ENCODE data around the gene HOXA5. TPM values are rescaled to one million over a fixed set of nuclear protein-coding genes. Genes with fewer than 3 reads are reported as not detected.
A peak's percentile ranks its signal among the peaks of the same experiment; 100 is the strongest.

HOXA5 gene
- total and polyA plus RNA-seq, 2 of the 8 experiments (the other 6 are each of a cell fraction or from before 2014, with no cell fraction given), result not detected

GRCh38 chr7:27189295-27189996, 46.0 kb upstream of the HOXA5 start:
- no peaks in the 10 kb centered on the region for H3K79me2 ChIP-seq (ENCODE audit: control insufficient read depth in 1 of 2, insufficient read depth in 2 of 2, low read length in 2 of 2)
- H4K20me1 ChIP-seq (replicated peaks in 1 of 2; ENCODE audit: control insufficient read depth in 1 of 2, insufficient read depth in 2 of 2, low read length in 2 of 2), result peaks cover 30 to 60% of the 10 kb centered on the region in 2 experiments
- no peak overlapping the region for H4K91ac ChIP-seq (replicated peaks; ENCODE audit: insufficient read length, low read length)
- no peak overlapping the region for H2BK120ac ChIP-seq (replicated peaks; ENCODE audit: low read depth, low read length)
- H2BK12ac ChIP-seq (ENCODE audit: low read depth, low read length), result 0 out of 2 replicates have a peak overlapping the region, but pooled peaks have one; percentile 60
- H2BK20ac ChIP-seq (ENCODE audit: low read length), result peak overlapping the region; percentile 32; the same call in 1 of the 2 replicates
- FAIRE-seq, result no peak
- H3K9ac ChIP-seq (replicated peaks in 1 of 4; ENCODE audit: extremely low read depth in 1 of 4, low read depth in 3 of 4, low read length in 3 of 4), result no peak overlapping the region
- H3K23me2 ChIP-seq (ENCODE audit: low read depth, low read length), result no peaks in the 10 kb centered on the region
- H2AFZ ChIP-seq (ENCODE audit: low read length), result no peak overlapping the region
- H2AK5ac ChIP-seq (ENCODE audit: low read depth, low read length), result no peak overlapping the region
- 0 out of 2 replicates have a peak overlapping the region, but pooled peaks have one; percentile 1 for H4K8ac ChIP-seq (ENCODE audit: extremely low read depth, insufficient read depth, low read length)
- H2BK5ac ChIP-seq (ENCODE audit: low read depth, low read length), result no peak overlapping the region
- H3K4me3 ChIP-seq (ENCODE audit: extremely low read depth in 1 of 4, insufficient read depth in 2 of 4, low read depth in 3 of 4, low read length in 4 of 4), result peak overlapping the region in 1 of 4 experiments; percentile 38; a peak in 2 of 8 replicates
- H3K4me1 ChIP-seq (replicated peaks in 1 of 4; ENCODE audit: control insufficient read depth in 3 of 4, insufficient read depth in 4 of 4, low read length in 3 of 4), result peaks cover 0 to 27% (median 16%) of the 10 kb centered on the region in 4 experiments; a peak in 5 of 7 replicates
- peaks cover 97 to 100% (median 98%) of the 10 kb centered on the region in 4 experiments for H3K27me3 ChIP-seq (replicated peaks in 1 of 4; ENCODE audit: control insufficient read depth in 3 of 4, extremely low read depth in 1 of 4, insufficient read depth in 3 of 4, low read length in 3 of 4)
- POLR2A ChIA-PET (ENCODE audit: partially characterized antibody), result no interaction called here
- peaks cover 0 to 3% of the 10 kb centered on the region in 2 experiments; a peak in 1 of 4 replicates for H3K9me3 ChIP-seq (ENCODE audit: insufficient read depth in 2 of 2, low read depth in 1 of 2, low read length in 1 of 2)
- no peak overlapping the region for H3K18ac ChIP-seq (ENCODE audit: extremely low read depth, low read length)
- no peak overlapping the region for H3K27ac ChIP-seq (ENCODE audit: low read depth, low read length)
- no peak overlapping the region for H3K56ac ChIP-seq (replicated peaks; ENCODE audit: insufficient read length, low read depth, low read length)
- H3K23ac ChIP-seq (ENCODE audit: insufficient read length), result no peak overlapping the region
- no peak overlapping the region for H3K14ac ChIP-seq (ENCODE audit: insufficient read length)
- no peaks in the 10 kb centered on the region for H3K79me1 ChIP-seq (ENCODE audit: low read depth, low read length)
- no peak overlapping the region for H2BK15ac ChIP-seq (ENCODE audit: low read length)
- H4K5ac ChIP-seq (ENCODE audit: insufficient read length, low read depth, low read length), result no peak overlapping the region
- DNase-seq (ENCODE audit: low read depth in 1 of 2, low spot score in 2 of 2), result peak in 1 of 2 experiments; percentile 64
- CTCF ChIA-PET (ENCODE audit: partially characterized antibody), result interaction anchor here (0.5 to 9.1 kb wide), 7 partner anchors 10 to 831 kb away, joined by 3 to 64 read pairs (median 7); partner anchors contain the start of gene HOXA13
- peaks cover 0 to 14% (median 0%) of the 10 kb centered on the region in 4 experiments; a peak in 1 of 8 replicates for H3K36me3 ChIP-seq (ENCODE audit: control insufficient read depth in 2 of 4, insufficient read depth in 4 of 4, low read length in 3 of 4)
- H3K4ac ChIP-seq (replicated peaks; ENCODE audit: insufficient read length, low read depth, low read length), result no peak overlapping the region
- 10% methylated on average over 21 of the region's 22 CpGs; no CpG with 5 or more reads in 1 of the 2 experiments for WGBS, 2 experiments (ENCODE audit: extremely low coverage in 1 of 2, insufficient coverage in 1 of 2, insufficient read length in 1 of 2, insufficient replicate concordance in 2 of 2, low coverage in 1 of 2, low lambda C conversion rate in 2 of 2, missing lambda C conversion rate in 1 of 2)
- peak overlapping the region; percentile 29 to 41; a peak in 3 of 4 replicates for H3K4me2 ChIP-seq (ENCODE audit: insufficient read depth in 1 of 2, low read depth in 2 of 2, low read length in 2 of 2)
- TF ChIP-seq ATF2 (IDR thresholded peaks at IDR 0.05; ENCODE audit: low read length) (no peak), RAD21 (IDR thresholded peaks at IDR 0.05 in 1 of 2, conservative IDR thresholded peaks at IDR 0.05 in 1 of 2; ENCODE audit: low read depth in 2 of 2, low read length in 2 of 2) (peak in 1 of 2 experiments; percentile 3; a peak in 1 of 4 replicates)
